Erythroblast (primary cell): ENCODE data around the gene TARP.
"Not testable (repeated sequence)": the region's sequence is repeated elsewhere in the genome, so short reads cannot be mapped to it uniquely, and the experiment has no call there.

Experiments
- GATA1 ChIP-seq: IDR thresholded peaks from 2 replicates; pipeline ENCODE4 v1.6.1; 2011; ENCODE audit warnings: low read depth, mild to moderate bottlenecking, control low read depth, low read length, moderate library complexity
- POLR2A ChIP-seq: IDR thresholded peaks from 2 replicates; pipeline ENCODE4 v1.6.1; 2011; ENCODE audit warnings: mild to moderate bottlenecking, low read length

DNA sequence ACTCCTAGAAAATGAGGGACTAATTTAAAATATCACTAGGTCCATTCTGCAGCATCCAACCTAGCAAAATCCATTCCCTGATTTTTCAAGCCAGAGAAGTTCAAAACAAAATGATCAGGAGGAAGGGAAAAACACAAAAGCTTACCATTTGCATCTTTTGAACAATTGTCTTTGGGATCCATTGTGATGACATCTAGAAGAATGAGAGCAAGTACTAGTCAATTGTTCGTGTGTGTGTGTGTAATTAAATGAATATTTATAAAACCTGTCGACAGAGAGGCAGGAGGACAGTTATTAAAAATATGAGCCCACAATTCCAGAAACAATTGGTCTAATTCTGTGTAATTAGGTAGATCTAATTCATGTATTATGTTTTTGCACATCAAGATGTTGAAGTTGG, 11.4 kb downstream of the TARP start:
- TF ChIP-seq POLR2A, GATA1: not testable (repeated sequence)
